Measurements from ENCODE around the gene CEP83.

Gene CEP83

DNA sequence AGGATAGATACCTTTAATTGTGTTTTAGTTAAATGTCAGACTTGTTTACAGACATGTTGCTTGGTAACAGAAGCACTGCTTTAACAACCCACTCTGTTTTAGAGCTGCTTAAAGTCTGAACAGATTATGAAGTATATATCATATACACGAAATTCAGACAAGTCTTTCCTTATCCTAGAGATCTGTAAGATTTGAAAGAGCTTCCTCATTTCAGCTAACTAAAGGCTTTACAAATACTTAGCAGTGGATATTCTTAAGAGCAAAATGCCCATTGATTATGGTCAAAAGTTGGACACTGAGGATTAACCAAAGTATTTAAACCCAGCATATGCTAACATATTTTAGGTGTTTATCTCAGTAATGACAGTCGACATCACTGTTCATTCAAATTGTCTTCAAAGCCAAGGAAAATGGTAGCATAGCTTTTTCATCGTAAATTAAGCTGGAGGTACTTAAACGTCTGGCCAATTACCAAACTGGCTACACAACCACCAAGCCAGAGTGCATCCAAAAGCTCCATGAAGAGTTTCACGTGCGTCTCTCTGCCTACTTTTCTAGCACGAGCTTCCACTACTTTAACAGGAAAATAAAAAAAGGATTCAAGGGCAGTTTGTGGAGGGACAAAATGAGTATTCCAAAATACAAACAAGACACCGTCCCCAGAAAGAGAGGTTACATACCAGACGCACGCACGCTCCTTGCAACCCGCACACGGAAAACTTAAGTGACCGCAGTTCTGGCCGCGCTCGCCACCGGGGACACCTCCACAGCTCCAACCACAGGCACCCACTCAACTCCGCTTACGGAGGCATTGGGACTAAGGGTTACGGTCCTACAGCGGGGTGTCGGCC lies 565 bp downstream of the CEP83 start:
- TF ChIP-seq, protein P1, sequence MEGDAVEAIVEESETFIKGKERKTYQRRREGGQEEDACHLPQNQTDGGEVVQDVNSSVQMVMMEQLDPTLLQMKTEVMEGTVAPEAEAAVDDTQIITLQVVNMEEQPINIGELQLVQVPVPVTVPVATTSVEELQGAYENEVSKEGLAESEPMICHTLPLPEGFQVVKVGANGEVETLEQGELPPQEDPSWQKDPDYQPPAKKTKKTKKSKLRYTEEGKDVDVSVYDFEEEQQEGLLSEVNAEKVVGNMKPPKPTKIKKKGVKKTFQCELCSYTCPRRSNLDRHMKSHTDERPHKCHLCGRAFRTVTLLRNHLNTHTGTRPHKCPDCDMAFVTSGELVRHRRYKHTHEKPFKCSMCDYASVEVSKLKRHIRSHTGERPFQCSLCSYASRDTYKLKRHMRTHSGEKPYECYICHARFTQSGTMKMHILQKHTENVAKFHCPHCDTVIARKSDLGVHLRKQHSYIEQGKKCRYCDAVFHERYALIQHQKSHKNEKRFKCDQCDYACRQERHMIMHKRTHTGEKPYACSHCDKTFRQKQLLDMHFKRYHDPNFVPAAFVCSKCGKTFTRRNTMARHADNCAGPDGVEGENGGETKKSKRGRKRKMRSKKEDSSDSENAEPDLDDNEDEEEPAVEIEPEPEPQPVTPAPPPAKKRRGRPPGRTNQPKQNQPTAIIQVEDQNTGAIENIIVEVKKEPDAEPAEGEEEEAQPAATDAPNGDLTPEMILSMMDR (IDR thresholded peaks at IDR 0.05), result no peak

DNA sequence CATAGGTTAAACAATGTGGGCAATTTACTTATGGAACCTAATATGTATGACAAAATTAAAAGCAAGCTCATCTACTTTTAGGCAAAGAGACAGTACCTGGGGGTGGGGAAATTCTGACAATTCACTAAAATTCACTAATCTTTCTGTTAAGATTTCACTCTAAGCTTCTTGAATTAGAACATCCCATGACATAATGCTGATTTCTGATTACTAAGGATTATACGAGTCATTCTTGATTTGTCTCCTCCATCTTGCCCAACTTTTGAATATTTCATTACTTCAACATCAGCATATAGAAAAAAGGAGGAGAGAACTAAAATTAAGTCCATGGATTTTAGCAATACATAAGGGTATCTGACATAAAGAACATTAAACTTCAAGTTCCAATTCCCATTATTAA lies 2.4 kb downstream of the CEP83 start:
- TF ChIP-seq, protein P1 (IDR thresholded peaks at IDR 0.05), result no peak

DNA sequence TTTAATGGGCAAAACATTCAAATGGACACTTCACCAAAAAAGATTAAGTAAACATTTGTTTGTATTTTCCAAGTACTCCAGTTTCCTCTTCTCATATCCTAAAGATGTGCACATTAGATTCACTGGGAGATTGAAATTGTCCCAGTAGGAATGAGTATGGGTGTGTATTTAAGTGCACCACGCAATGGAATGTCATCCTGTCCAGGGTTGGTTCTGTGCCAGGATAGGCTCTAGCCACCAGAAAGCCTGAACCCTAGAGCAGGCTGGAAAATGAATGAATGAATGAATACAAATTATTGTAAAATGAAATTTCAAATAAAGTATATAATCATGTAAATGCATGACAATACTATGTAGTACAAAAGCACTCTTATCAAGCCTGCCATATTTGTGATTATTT lies 14.0 kb downstream of the CEP83 start:
- TF ChIP-seq, protein P1 (IDR thresholded peaks at IDR 0.05), result no peak

DNA sequence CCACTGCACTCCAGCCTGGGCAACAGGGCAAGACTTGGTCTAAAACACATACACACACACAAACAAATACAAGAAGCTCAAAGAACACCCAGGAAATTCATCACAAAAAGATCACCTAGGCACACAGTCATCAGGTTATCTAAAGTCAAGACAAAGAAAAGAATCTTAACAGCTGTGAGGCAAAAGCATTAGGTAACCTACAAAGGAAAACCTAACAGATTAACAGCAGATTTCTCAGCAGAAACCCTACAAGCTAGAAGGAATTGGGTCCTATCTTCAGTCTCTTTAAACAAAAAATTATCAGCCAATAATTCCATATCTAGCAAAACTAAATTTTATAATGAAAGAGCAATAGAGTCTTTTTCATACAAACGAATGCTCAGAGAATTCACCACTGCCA lies 22.4 kb downstream of the CEP83 start:
- TF ChIP-seq, protein P1 (IDR thresholded peaks at IDR 0.05), result no peak

DNA sequence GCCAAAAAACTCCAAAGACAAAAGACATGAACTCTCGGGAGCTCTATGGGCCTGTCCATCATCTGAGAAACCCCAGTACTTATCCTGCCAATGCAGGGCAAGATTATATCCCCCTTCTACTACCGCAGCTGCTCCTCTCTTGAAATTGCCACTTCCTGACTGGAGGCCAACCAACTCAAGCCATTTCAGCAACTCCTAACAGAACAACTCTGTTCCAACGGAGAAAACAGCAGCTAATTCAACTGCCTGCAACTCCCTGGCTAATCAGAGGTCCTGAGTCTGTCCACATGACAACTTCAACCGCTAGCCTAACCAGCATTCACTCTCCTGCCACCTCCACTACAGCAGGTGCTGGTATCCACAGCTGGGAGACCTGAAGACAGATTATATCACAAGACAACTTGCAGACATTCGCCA lies 24.1 kb downstream of the CEP83 start:
- TF ChIP-seq, protein P1 (IDR thresholded peaks at IDR 0.05), result no peak

DNA sequence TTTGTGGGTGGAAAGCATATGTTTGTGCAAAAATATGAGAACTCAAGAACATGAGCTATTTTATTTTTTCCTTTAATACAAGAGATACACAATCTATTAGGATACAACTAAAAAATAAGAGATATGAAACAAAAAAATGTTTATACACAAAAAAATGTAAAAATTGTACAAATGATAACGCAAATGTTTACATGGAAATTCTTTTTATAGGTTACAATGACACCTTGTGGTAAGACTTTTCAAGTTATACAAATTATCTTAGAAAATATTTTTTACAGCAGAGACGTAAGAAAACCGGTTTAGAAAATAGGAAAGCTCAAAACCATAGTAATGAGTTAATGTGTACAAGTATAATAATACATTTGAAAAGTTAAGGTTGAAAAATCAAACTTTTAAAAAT lies 25.5 kb downstream of the CEP83 start:
- TF ChIP-seq, protein P1 (IDR thresholded peaks at IDR 0.05), result peak; percentile 45; the same call in 1 of the 2 replicates

DNA sequence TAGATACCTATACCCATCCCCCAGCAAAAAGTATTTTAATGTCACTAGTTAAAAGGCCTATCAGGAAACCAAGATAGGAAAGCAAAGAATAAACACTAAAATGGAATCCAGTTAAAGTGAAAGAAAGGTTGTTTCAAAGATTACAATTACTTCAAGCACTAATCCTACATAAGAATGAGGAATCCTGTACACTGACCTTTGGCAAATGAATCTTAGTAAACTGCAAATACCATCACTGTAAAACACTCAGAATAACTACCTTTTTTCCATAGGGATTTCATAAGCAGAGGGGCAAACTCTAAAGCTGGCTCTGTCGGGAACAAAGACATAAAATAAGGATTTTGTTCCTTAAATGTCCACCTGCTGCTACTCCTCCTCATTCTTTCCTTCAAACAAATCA lies 25.9 kb downstream of the CEP83 start:
- TF ChIP-seq, protein P1 (IDR thresholded peaks at IDR 0.05), result no peak

Measured in LNCAP (cell line).